Aorta (tissue), 5 donors: ENCODE results near the gene ELFN1. TPM values are rescaled to one million over a fixed set of nuclear protein-coding genes. Genes with fewer than 3 reads are reported as not detected.

Source experiments
- ATAC-seq: fragments of 200-7000 bp; cut with Tn5 transposase; one replicate; pipeline ENCODE4 v1.9.1; 2022; ENCODE audit warnings: moderate library complexity; ENCODE audit not compliant: low FRiP score
- DNase-seq, 2 donors: peaks; one replicate each; pipeline ENCODE4 v3.0.0-alpha.2; 2020
- H3K27ac ChIP-seq, 2 donors: one replicate each; pipeline ENCODE4 v1.5.1; 2013; ENCODE audit warnings: low read length in 2 of 2, mild to moderate bottlenecking in 2 of 2, moderate library complexity in 2 of 2, control low read depth in 1 of 2, inconsistent platforms in 1 of 2, low read depth in 1 of 2
- H3K27me3 ChIP-seq, 2 donors: one replicate each; pipeline ENCODE4 v1.6.1; 2013; ENCODE audit warnings: control low read depth in 1 of 2, low read length in 1 of 2, mild to moderate bottlenecking in 1 of 2, moderate library complexity in 1 of 2; ENCODE audit not compliant: insufficient read depth in 2 of 2, control insufficient read depth in 1 of 2
- H3K36me3 ChIP-seq, 2 donors: one replicate each; pipeline ENCODE4 v1.6.1; 2013; ENCODE audit warnings: control low read depth in 1 of 2, low read length in 1 of 2, mild to moderate bottlenecking in 1 of 2; ENCODE audit not compliant: insufficient read depth in 2 of 2, control insufficient read depth in 1 of 2
- H3K4me1 ChIP-seq, 2 donors: one replicate each; pipeline ENCODE4 v1.6.1; 2013; ENCODE audit warnings: low read length in 2 of 2, control low read depth in 1 of 2, mild to moderate bottlenecking in 1 of 2, moderate library complexity in 1 of 2; ENCODE audit not compliant: insufficient read depth in 2 of 2, control insufficient read depth in 1 of 2
- H3K4me3 ChIP-seq, 2 donors: one replicate each; pipeline ENCODE4 v1.5.1; 2013; ENCODE audit warnings: low read length in 2 of 2, control low read depth in 1 of 2, mild to moderate bottlenecking in 1 of 2
- H3K9me3 ChIP-seq: one replicate; pipeline ENCODE4 v1.6.1; 2013; ENCODE audit warnings: mild to moderate bottlenecking, low read length; ENCODE audit not compliant: control insufficient read depth
- WGBS, 2 donors: extraction: QIAGEN DNeasy Blood & Tissue Kit; methylation state at CpG; one replicate each; pipeline ENCODE4 v1.1.7; 2013; 5-methylcytosine and 5-hydroxymethylcytosine counted together
- intact Hi-C, 2 donors: fragments of 100-400 bp; cut with DNase I; formaldehyde crosslinking; loops; one replicate each; pipeline versions ENCODE4 v1.14.2 to v1.15.0; 2022
- polyA plus RNA-seq, 2 donors: library from polyadenylated mRNA; stranded (reverse); fragments of 200-250 nt; gene quantifications; one replicate each; pipeline ENCODE4 v1.2.3, GENCODE V29; 2013
- total RNA-seq, 2 donors: library from RNA; stranded (reverse); fragmentation: NEBNext Ultra II Directional; extraction: Animal tissue kit (Norgen Biotek cat#: 25700); gene quantifications; one replicate each; pipeline ENCODE4 v1.2.1, GENCODE V29; 2021
- donor health status: healthy with polysubstance abuse.
- donor health status: Bipolar disorder and iron deficiency.
- donor health status: DM: no; HTN: no; CAD: no.
- donor health status: DM: no; HTN: no; CAD: no.
- donor health status: DM: yes; HTN: yes; CAD: no.

Gene ELFN1
- total and polyA plus RNA-seq, 4 donors: 0.13 to 4.8 (median 1.2) TPM; not detected in 1

DNA sequence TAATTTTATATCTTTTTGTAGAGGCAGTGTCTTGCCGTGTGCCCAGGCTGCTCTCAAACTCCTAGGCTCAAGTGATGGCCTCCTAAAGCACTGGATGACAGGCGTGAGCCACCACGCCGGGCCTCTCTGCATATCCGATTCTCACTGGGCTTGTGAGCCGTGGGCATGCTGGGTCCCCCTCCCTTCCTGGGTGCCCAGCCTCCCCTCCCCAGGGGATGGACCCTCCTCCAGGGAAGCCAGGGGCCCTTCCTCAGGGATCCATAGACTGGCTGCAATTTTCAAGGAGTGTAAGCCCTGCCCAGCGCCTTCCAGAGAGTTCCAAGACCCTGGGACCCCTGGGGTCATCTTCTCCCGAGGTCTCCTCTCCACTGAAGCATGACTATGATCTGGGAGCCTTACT lies 23.7 kb upstream of the ELFN1 start:
- Histone ChIP-seq H3K9me3 (no peaks in the 10 kb centered on the region), H3K4me1 (no peaks in the 10 kb centered on the region), H3K36me3 (no peaks in the 10 kb centered on the region), H3K27me3 (no peaks in the 10 kb centered on the region), H3K27ac (no peak overlapping the region), H3K4me3 (no peak overlapping the region)
- WGBS, 2 donors: 76 to 84% methylated on average over 8 of the region's 8 CpGs
- intact Hi-C loops: no loop called here
- ATAC-seq (no peak), DNase-seq (no peak)

DNA sequence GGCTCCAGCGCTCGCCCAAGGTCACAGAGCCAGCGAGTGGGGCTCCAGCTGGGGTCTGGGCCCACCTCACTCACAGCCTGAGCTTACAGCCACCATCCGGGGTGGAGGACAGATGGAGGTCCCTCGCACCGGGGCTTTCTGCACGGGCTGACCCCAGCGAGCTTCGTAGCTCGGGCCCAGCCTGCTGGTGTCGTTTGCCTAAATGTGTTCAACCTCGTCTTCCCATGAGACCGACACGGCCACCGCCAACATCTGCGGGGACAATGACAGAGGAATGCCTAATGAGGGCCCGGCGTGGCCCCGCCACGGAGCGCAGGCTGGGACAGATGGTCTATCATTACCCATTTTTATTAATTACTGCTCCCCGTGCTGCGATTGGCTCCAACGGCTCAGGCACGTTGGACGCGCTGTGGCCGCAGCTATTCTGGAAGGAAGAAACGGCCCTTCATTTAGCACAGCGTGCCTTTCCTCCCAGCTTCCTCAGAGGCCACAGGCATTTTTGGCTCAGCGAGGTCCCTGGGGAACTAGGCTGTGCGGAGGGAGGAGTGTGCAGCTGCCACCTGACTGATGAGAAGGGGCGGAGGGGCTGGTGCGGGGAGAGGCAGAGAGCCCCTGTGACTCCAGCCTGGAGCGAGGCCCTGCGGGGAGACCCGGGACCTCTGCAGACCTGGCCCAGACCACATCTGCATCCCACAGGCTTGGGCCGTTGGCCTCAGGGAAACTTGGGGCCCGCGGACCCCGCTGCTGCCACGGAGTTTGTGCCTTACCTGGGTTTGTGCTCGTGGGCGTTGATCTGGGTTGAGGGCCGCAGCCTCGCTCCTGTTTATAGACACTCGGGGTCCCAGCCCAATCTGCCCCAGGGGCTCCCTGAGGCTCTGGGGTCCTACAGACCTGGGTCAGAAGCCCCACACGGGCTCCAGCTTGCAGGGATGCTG lies 22.9 kb upstream of the ELFN1 start:
- ATAC-seq (peak; percentile 58), DNase-seq (peak; percentile 84 to 89)
- no peaks in the 10 kb centered on the region for H3K9me3 ChIP-seq
- H3K4me1 ChIP-seq: no peaks in the 10 kb centered on the region
- H3K27ac ChIP-seq: no peak overlapping the region
- no peak overlapping the region for H3K4me3 ChIP-seq
- intact Hi-C loops: no loop called here
- H3K27me3 ChIP-seq: no peaks in the 10 kb centered on the region
- WGBS, 2 donors: 21% methylated on average over 48 of the region's 48 CpGs
- H3K36me3 ChIP-seq: no peaks in the 10 kb centered on the region

GRCh38 chr7:1647961-1648672 lies 22.0 kb upstream of the ELFN1 start:
- Histone ChIP-seq H3K27me3 (no peaks in the 10 kb centered on the region), H3K9me3 (no peaks in the 10 kb centered on the region), H3K4me3 (no peak overlapping the region), H3K27ac (no peak overlapping the region), H3K36me3 (no peaks in the 10 kb centered on the region), H3K4me1 (no peaks in the 10 kb centered on the region)
- intact Hi-C loops: no loop called here
- DNase-seq (peak in 1 of 2 donors; percentile 76), ATAC-seq (peak; percentile 75)
- WGBS, 2 donors: 3 to 5% methylated on average over 31 of the region's 31 CpGs

DNA sequence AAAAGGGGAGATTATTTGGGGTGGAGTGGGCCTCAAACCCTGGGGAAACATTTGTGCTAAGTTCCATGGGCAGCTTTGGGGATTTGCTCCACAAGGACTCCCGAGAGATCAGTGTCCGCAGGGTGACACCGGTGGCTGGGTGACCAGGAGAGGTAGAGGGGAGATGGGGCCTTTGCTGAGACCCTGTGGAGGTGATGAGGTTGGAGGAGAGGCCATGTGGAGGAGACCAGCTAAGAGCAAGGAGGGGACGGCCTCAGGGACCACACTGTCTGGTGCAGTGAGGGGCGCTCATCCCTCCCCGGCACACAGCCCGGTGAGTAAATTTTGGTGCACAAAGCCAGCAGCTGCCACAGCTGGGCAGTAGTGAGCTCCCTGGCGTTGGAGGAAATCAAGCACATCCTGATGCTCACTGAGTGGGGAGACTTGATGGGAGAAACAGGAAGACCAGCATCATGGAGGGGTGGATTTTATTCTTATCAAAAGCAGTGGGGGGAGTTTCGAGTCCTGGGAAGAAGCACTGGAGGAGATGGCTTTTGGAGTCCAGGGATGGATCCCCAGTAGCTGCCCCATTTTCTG lies 20.2 kb upstream of the ELFN1 start:
- 93% methylated on average over 9 of the region's 9 CpGs for WGBS, 2 donors
- Histone ChIP-seq H3K9me3 (no peaks in the 10 kb centered on the region), H3K4me3 (no peak overlapping the region), H3K4me1 (no peaks in the 10 kb centered on the region), H3K27me3 (no peaks in the 10 kb centered on the region), H3K36me3 (no peaks in the 10 kb centered on the region), H3K27ac (no peak overlapping the region)
- ATAC-seq (no peak), DNase-seq (no peak)
- intact Hi-C loops: no loop called here

GRCh38 chr7:1650363-1651030 lies 19.6 kb upstream of the ELFN1 start:
- H3K36me3 ChIP-seq: no peaks in the 10 kb centered on the region
- H3K27me3 ChIP-seq: no peaks in the 10 kb centered on the region
- no peak for DNase-seq
- H3K4me3 ChIP-seq: no peak overlapping the region
- 81 to 82% methylated on average over 23 of the region's 23 CpGs for WGBS, 2 donors
- intact Hi-C loops: no loop called here
- H3K4me1 ChIP-seq: no peaks in the 10 kb centered on the region
- no peak overlapping the region for H3K27ac ChIP-seq
- no peak for ATAC-seq
- H3K9me3 ChIP-seq: no peaks in the 10 kb centered on the region

GRCh38 chr7:1651031-1651446 lies 19.0 kb upstream of the ELFN1 start:
- H3K9me3 ChIP-seq: no peaks in the 10 kb centered on the region
- intact Hi-C loops: no loop called here
- no peaks in the 10 kb centered on the region for H3K36me3 ChIP-seq
- no peaks in the 10 kb centered on the region for H3K4me1 ChIP-seq
- WGBS, 2 donors: 70 to 77% methylated on average over 13 of the region's 13 CpGs
- H3K27ac ChIP-seq: no peak overlapping the region
- DNase-seq (no peak), ATAC-seq (no peak)
- H3K4me3 ChIP-seq: no peak overlapping the region
- H3K27me3 ChIP-seq: no peaks in the 10 kb centered on the region

GRCh38 chr7:1651891-1652290 lies 18.2 kb upstream of the ELFN1 start:
- H3K27me3 ChIP-seq: no peaks in the 10 kb centered on the region
- ATAC-seq: no peak
- no peaks in the 10 kb centered on the region for H3K36me3 ChIP-seq
- intact Hi-C loops: no loop called here
- H3K4me3 ChIP-seq: no peak overlapping the region
- no peaks in the 10 kb centered on the region for H3K4me1 ChIP-seq
- H3K9me3 ChIP-seq: no peaks in the 10 kb centered on the region
- 76 to 78% methylated on average over 6 of the region's 6 CpGs for WGBS, 2 donors
- H3K27ac ChIP-seq: no peak overlapping the region
- no peak for DNase-seq

DNA sequence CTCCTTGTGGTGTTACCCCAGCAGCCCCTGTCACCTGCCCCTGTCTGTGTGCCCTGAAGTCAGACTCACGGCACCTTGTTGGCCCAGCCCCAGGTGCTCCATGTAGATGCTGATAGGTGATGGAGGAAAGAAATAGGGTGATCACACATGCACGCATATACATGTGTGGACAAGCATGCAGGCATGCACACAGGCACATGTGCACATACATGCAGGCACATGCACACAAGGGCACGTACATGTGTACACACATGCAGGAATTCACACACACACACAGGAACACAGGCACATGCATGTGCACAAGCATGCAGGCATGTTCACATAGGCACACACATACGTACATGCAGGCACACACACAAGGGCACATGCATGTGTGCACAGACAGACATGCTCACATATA lies 16.6 kb upstream of the ELFN1 start:
- no peaks in the 10 kb centered on the region for H3K36me3 ChIP-seq
- intact Hi-C loops: no loop called here
- ATAC-seq (no peak), DNase-seq (peak in 1 of 2 donors; percentile 20)
- H3K27ac ChIP-seq: no peak overlapping the region
- no peak overlapping the region for H3K4me3 ChIP-seq
- no peaks in the 10 kb centered on the region for H3K9me3 ChIP-seq
- H3K27me3 ChIP-seq: no peaks in the 10 kb centered on the region
- 89 to 93% methylated on average over 4 of the region's 4 CpGs for WGBS, 2 donors
- H3K4me1 ChIP-seq: no peaks in the 10 kb centered on the region
